HG03575 (cell line): ENCODE results near the gene ASB10.

Source experiments
- ATAC-seq: cut with Tn5 transposase; IDR thresholded peaks from one replicate; pipeline ENCODE4 v1.9.1; 2021; ENCODE audit not compliant: unreplicated experiment, insufficient number of reproducible peaks, low FRiP score; ENCODE audit errors: extremely low read depth

ASB10 gene

GRCh38 chr7:151211155-151211772, 24.2 kb upstream of the ASB10 start:
- ATAC-seq: no peak

- no peak for ATAC-seq
These were observed 23.2 kb upstream of the ASB10 start, which contains the start of gene H2BK1 for GRCh38 chr7:151210087-151210854. Gene H2BK1 (minus strand): TSS chr7:151210488. CDS start chr7:151210318, 170 bp downstream.

- ATAC-seq: no peak
These were observed 22.5 kb upstream of the ASB10 start for GRCh38 chr7:151209588-151209987.

GRCh38 chr7:151208253-151208862, 21.3 kb upstream of the ASB10 start:
- no peak for ATAC-seq

GRCh38 chr7:151207804-151208203, 20.8 kb upstream of the ASB10 start:
- no peak for ATAC-seq

- no peak for ATAC-seq
These were observed 20.3 kb upstream of the ASB10 start for GRCh38 chr7:151207315-151207714.

GRCh38 chr7:151206914-151207313, 19.9 kb upstream of the ASB10 start:
- no peak for ATAC-seq

GRCh38 chr7:151205730-151206129, 18.7 kb upstream of the ASB10 start:
- no peak for ATAC-seq

- ATAC-seq: no peak
These were observed 17.5 kb upstream of the ASB10 start for GRCh38 chr7:151204383-151205032.

- ATAC-seq: no peak
These were observed 15.8 kb upstream of the ASB10 start for GRCh38 chr7:151202836-151203235.

- ATAC-seq: no peak
These were observed 14.7 kb upstream of the ASB10 start for GRCh38 chr7:151201751-151202150.

- ATAC-seq: no peak
These were observed 14.3 kb upstream of the ASB10 start for GRCh38 chr7:151201344-151201743.

- ATAC-seq: no peak
These were observed 12.1 kb upstream of the ASB10 start for GRCh38 chr7:151198945-151199848.

- no peak for ATAC-seq
These were observed 10.9 kb upstream of the ASB10 start for GRCh38 chr7:151197932-151198331.

GRCh38 chr7:151195616-151196450, 8.8 kb upstream of the ASB10 start:
- no peak for ATAC-seq

GRCh38 chr7:151194188-151194587, 7.1 kb upstream of the ASB10 start:
- no peak for ATAC-seq

- ATAC-seq: no peak
These were observed 6.3 kb upstream of the ASB10 start for GRCh38 chr7:151193203-151193978.
